DND-41 (cell line): ENCODE measurements around the gene DNASE1L2.

ENCODE experiments used
- ATAC-seq: fragments of 200-7000 bp; cut with Tn5 transposase; 3 replicates; pipeline ENCODE4 v1.9.1; 2021; ENCODE audit warnings: low read depth; ENCODE audit not compliant: insufficient read depth
- DNase-seq: peaks from one replicate; pipeline ENCODE4 v3.0.0-alpha.2; 2020
- H2AFZ ChIP-seq: 2 replicates; pipeline ENCODE4 v1.6.0; 2012; ENCODE audit warnings: low read depth, low read length
- H3K27ac ChIP-seq: 2 replicates; pipeline ENCODE4 v1.5.1; 2012; ENCODE audit warnings: low read length, inconsistent platforms
- H3K27me3 ChIP-seq: fragments of 200-600 bp; sonication (generic); 2 replicates; pipeline ENCODE4 v1.6.0; 2012; ENCODE audit warnings: low read length, mild to moderate bottlenecking, inconsistent platforms; ENCODE audit not compliant: insufficient read depth, poor library complexity
- H3K36me3 ChIP-seq: 2 replicates; pipeline ENCODE4 v1.5.1; 2012; ENCODE audit warnings: low read length, inconsistent platforms; ENCODE audit not compliant: insufficient read depth
- H3K4me1 ChIP-seq: 2 replicates; pipeline ENCODE4 v1.5.1; 2012; ENCODE audit warnings: mild to moderate bottlenecking, low read length; ENCODE audit not compliant: insufficient read depth
- H3K4me2 ChIP-seq: 2 replicates; pipeline ENCODE4 v1.6.0; 2012; ENCODE audit warnings: mild to moderate bottlenecking, moderate library complexity, low read length, inconsistent platforms; ENCODE audit not compliant: insufficient read depth
- H3K4me3 ChIP-seq, 2 experiments: fragments of 200-600 bp in 1 of 2; shearing (Covaris generic) in 1 of 2; 2 replicates each; pipeline ENCODE4 v1.5.1; 2012 to 2016; ENCODE audit warnings: inconsistent platforms in 2 of 2, low read length in 2 of 2, mild to moderate bottlenecking in 2 of 2, low read depth in 1 of 2, moderate library complexity in 1 of 2
- H3K79me2 ChIP-seq: 2 replicates; pipeline ENCODE4 v1.6.0; 2012; ENCODE audit warnings: low read length, inconsistent platforms; ENCODE audit not compliant: insufficient read depth
- H3K9ac ChIP-seq: 2 replicates; pipeline ENCODE4 v1.6.0; 2012; ENCODE audit warnings: low read depth, mild to moderate bottlenecking, inconsistent platforms, low read length, moderate library complexity
- H3K9me3 ChIP-seq: 2 replicates; pipeline ENCODE4 v1.5.1; 2012; ENCODE audit warnings: low read length, moderate library complexity, mild to moderate bottlenecking, inconsistent platforms; ENCODE audit not compliant: insufficient read depth, severe bottlenecking
- H4K20me1 ChIP-seq: 2 replicates; pipeline ENCODE4 v1.6.0; 2012; ENCODE audit warnings: low read length; ENCODE audit not compliant: insufficient read depth
- CTCF ChIP-seq: IDR thresholded peaks from 2 replicates; pipeline ENCODE4 v1.5.1; 2012; ENCODE audit warnings: borderline replicate concordance, low read length, moderate library complexity, mild to moderate bottlenecking; ENCODE audit not compliant: poor library complexity, severe bottlenecking; ENCODE audit errors: extremely low read depth
- EZH2 ChIP-seq: IDR thresholded peaks from 3 replicates; pipeline ENCODE4 v1.6.1; 2012; ENCODE audit warnings: borderline replicate concordance, low read depth, mild to moderate bottlenecking, moderate library complexity, low read length, inconsistent platforms; ENCODE audit not compliant: severe bottlenecking

The DNASE1L2 gene

GRCh38 chr16:2232094-2232990 lies 3.9 kb upstream of the DNASE1L2 start:
- ATAC-seq: no peak

GRCh38 chr16:2233046-2233775 lies 3.0 kb upstream of the DNASE1L2 start:
- no peak overlapping the region for H3K27ac ChIP-seq
- no peaks in the 10 kb centered on the region for H3K9me3 ChIP-seq
- ATAC-seq (no peak), DNase-seq (no peak)
- H3K79me2 ChIP-seq: peaks cover 16% of the 10 kb centered on the region
- no peak overlapping the region for H2AFZ ChIP-seq
- H3K4me3 ChIP-seq: no peak overlapping the region
- H3K36me3 ChIP-seq: peaks cover 92% of the 10 kb centered on the region
- peaks cover 59% of the 10 kb centered on the region for H4K20me1 ChIP-seq
- no peak overlapping the region for H3K4me2 ChIP-seq
- TF ChIP-seq CTCF: no peak
- TF ChIP-seq EZH2: no peak
- H3K4me1 ChIP-seq: no peaks in the 10 kb centered on the region
- H3K27me3 ChIP-seq: no peaks in the 10 kb centered on the region
- H3K9ac ChIP-seq: no peak overlapping the region

More at GRCh38 chr16:2232094-2232990, 3.9 kb upstream of the DNASE1L2 start:
- Histone ChIP-seq H3K27ac (no peak overlapping the region), H4K20me1 (peaks cover 64% of the 10 kb centered on the region), H3K4me1 (no peaks in the 10 kb centered on the region), H3K4me3 (no peak overlapping the region), H3K27me3 (no peaks in the 10 kb centered on the region), H3K36me3 (peaks cover 88% of the 10 kb centered on the region), H3K9ac (no peak overlapping the region), H3K9me3 (no peaks in the 10 kb centered on the region), H3K79me2 (peaks cover 25% of the 10 kb centered on the region), H2AFZ (no peak overlapping the region), H3K4me2 (no peak overlapping the region)
- no peak for DNase-seq
- TF ChIP-seq EZH2 (no peak), CTCF (no peak)

GRCh38 chr16:2233872-2234812 lies 2.1 kb upstream of the DNASE1L2 start:
- Histone ChIP-seq H3K79me2 (0 out of 2 replicates have a peak, but pooled peaks cover 8% of the 10 kb centered on the region), H3K4me2 (no peak overlapping the region), H3K27me3 (no peaks in the 10 kb centered on the region), H3K4me3 (no peak overlapping the region), H3K9ac (no peak overlapping the region), H3K36me3 (peaks cover 88% of the 10 kb centered on the region), H3K27ac (no peak overlapping the region), H3K9me3 (no peaks in the 10 kb centered on the region), H4K20me1 (peaks cover 53% of the 10 kb centered on the region), H3K4me1 (no peaks in the 10 kb centered on the region), H2AFZ (no peak overlapping the region)
- no peak for DNase-seq
- TF ChIP-seq CTCF: no peak
- TF ChIP-seq EZH2: no peak
- no peak for ATAC-seq
